NB4 (cell line): ENCODE results near the gene TMTC2.

Experiments used
- MYC ChIP-seq: IDR thresholded peaks from 2 replicates; pipeline ENCODE4 v1.6.1; 2011; ENCODE audit warnings: low read depth, low read length
- POLR2A ChIP-seq: IDR thresholded peaks from 2 replicates; pipeline ENCODE4 v1.6.1; 2011; ENCODE audit warnings: mild to moderate bottlenecking; ENCODE audit not compliant: insufficient read length; ENCODE audit errors: extremely low read depth
- TF ChIP-seq, protein P1 (sequence below): IDR thresholded peaks from one replicate; pipeline ENCODE4 v1.5.1; 2012; ENCODE audit warnings: low read depth, low read length
- TF ChIP-seq, protein P2 (sequence below): IDR thresholded peaks from 2 replicates; pipeline ENCODE4 v1.6.1; 2011; ENCODE audit warnings: low read depth, low read length

DNA sequence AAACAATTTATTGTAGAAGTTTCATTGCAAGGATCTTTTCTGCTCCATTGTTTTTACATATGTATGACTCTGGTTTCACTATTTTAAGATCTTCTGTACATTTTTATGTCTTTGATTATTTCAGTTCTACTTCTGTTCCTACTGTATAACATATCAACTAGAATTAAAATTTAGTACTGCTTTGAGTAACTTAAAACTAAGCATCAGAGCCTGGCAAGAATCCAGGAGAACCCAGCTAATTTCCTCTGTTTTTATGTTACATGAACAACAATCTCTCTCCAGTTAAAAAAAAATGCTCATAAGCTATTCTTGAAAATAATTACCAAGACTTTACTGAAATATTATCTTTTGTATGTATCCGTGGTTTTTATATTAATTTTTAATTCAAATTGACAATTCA, 370.7 kb downstream of the TMTC2 start:
- TF ChIP-seq, protein P1, sequence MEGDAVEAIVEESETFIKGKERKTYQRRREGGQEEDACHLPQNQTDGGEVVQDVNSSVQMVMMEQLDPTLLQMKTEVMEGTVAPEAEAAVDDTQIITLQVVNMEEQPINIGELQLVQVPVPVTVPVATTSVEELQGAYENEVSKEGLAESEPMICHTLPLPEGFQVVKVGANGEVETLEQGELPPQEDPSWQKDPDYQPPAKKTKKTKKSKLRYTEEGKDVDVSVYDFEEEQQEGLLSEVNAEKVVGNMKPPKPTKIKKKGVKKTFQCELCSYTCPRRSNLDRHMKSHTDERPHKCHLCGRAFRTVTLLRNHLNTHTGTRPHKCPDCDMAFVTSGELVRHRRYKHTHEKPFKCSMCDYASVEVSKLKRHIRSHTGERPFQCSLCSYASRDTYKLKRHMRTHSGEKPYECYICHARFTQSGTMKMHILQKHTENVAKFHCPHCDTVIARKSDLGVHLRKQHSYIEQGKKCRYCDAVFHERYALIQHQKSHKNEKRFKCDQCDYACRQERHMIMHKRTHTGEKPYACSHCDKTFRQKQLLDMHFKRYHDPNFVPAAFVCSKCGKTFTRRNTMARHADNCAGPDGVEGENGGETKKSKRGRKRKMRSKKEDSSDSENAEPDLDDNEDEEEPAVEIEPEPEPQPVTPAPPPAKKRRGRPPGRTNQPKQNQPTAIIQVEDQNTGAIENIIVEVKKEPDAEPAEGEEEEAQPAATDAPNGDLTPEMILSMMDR, result no peak
- TF ChIP-seq POLR2A (no peak), MYC (no peak)
- TF ChIP-seq, protein P2, sequence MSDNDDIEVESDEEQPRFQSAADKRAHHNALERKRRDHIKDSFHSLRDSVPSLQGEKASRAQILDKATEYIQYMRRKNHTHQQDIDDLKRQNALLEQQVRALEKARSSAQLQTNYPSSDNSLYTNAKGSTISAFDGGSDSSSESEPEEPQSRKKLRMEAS, result no peak
